ENCODE data around the gene SF1.

DNA sequence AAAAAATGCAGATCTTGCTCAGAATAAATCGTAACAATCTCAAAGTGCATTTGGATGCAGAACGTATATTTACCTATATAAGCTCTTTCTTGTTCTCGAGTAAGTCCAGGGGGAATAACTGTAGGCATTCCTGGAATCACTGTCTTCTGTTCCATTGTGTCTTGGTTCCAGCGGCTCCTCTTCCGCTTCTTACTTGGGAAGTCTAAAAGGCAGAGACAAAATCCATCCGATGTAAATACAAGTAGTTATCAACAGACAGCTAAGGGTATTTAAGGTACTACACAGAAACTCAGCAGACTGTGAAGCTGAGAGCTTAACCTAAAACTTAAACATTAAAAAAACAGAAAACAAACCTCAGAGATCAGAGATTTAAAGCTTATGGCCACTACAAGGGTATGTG lies 1.9 kb downstream of the SF1 start:
- TF ChIP-seq CTCF (IDR thresholded peaks at IDR 0.05) (no peak), POLR2A (IDR thresholded peaks at IDR 0.05) (no peak)
